ENCODE data around the gene OR10P1.

OR10P1 gene

DNA sequence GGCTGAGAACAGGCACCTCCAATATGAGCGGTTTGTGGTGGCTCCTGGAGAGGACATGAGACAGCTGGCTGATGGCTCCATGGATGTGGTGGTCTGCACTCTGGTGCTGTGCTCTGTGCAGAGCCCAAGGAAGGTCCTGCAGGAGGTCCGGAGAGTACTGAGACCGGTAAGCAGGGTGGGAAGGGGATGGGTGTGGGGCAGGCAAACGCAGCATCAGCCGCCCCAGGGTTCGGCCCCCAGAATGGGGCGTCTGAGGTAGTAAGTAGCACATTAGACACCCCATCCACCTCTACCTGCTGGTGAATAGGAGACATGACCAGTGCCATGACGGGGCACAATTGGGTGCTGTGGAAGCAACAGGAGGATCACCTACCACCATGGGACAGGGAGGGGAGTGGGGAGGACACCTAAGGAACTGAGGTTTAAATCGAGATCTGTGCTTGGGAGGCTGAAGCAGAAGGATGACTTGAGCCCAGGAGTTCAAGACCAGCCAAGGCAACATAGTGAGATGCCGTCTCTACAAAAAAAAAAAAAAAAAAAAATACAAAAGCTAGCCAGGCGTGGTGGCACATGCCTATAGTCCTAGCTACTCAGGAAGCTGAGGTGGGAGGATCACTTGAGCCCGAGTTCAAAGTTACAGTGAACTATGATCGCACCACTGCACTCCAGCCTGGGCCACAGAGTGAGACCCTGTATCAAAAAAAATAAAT is 45.5 kb downstream of the OR10P1 start:
- DNase-seq (ENCODE audit: low read depth, low spot score): no peak
- no peak overlapping the region for H3K27ac ChIP-seq

DNA sequence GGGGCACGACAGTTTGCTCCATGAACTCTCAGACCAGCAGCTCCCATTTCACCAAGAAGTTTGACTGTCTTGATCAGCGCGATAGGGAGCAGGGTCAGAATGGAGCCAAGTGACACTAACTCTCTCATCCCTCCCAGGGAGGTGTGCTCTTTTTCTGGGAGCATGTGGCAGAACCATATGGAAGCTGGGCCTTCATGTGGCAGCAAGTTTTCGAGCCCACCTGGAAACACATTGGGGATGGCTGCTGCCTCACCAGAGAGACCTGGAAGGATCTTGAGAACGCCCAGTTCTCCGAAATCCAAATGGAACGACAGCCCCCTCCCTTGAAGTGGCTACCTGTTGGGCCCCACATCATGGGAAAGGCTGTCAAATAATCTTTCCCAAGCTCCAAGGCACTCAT is 47.0 kb downstream of the OR10P1 start:
- H3K27ac ChIP-seq: no peak overlapping the region

DNA sequence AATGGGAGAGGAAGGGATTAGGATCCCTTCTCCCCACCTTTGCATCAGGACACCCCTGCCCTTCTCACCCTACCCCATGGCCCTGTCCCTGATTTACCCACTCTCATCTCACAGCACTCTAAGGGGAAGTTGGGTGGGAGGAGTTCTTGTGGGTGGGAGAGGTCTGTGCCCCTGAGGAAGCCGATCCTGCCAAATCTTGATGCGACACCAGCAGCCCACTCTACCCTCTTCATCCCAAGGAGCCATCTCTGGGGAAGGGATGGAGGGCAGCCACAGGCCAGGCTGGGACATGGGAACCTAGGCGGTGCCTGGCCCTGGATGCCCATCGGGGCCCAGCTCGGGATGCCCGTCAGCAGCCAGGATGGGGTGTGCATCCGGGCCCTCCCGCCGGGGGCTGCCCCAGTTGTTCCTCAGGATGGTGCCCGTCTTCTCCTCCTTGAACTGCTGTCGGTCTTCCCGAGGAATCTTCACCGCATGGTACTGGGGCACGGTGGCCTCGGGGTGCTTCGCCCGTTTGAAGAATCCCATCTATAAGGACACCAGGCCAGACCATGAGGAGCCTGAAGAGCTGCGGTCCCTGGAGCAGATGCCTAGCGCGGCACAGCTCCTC is 48.2 kb downstream of the OR10P1 start:
- no peak overlapping the region for H3K27ac ChIP-seq

More for the DNA sequence above, 47.0 kb downstream of the OR10P1 start:
- no peak for DNase-seq (ENCODE audit: low read depth, low spot score)

DNA sequence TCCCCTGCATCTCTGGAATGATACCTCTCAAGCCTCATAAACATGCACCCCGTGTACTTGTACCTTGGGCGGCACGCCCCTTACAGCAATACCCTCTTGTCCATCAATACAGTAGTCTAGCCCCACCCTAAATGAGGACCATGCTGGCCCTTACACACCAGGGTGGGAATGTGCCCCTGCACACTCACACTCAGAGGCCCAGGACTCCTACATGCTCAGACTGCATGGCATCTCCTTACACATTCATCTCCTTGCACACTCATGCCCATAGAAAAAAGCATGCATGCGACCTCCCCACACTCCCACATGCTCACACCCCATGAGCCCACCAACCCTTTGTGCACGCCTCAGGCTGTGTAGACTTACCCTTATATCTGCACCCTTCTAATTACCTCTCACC is 49.0 kb downstream of the OR10P1 start:
- no peak overlapping the region for H3K27ac ChIP-seq
- DNase-seq (ENCODE audit: low read depth, low spot score): no peak

More for the DNA sequence above, 48.2 kb downstream of the OR10P1 start:
- no peak for DNase-seq (ENCODE audit: low read depth, low spot score)

DNA sequence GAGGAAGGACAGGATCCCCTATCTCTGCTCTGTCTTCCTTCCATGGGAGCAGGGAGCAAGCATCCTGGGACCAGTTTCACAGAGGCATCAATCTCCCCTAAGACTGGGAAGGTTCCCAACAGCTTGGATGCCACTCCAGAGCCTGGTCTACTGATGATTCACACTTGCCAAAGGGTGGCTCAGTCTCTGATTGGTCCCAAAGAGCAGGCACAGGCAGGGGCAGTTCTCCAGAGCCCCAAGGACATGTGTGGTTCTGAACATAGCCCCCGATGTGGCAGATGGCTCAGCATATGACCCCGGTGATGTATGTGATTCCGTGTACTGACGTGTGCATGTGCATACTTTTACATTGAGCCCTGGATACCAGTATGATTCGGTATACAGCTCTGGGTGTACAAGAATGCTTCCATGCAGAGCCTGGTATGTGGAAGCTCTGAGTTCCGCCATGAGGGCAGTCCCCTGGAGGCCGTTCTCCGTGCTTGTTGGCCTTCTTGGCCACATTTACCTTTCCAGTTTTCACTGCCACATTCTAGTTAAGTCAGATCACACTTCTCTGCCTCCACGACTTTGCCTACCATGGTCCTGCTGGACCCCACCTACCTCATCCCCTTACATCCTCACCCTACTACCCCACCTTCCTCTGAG is 49.8 kb downstream of the OR10P1 start:
- DNase-seq (ENCODE audit: low read depth, low spot score): no peak
- H3K27ac ChIP-seq: no peak overlapping the region

Measured in epithelial cell of prostate (primary cell).